ENCODE data around the gene RNF40. TPM values are rescaled to one million over a fixed set of nuclear protein-coding genes. Genes with fewer than 3 reads are reported as not detected.

RNF40 gene
- polyA plus RNA-seq (85.2 and 94.4 TPM in 2 replicates), polyA minus RNA-seq (149 and 163 TPM in 2 replicates)

- Histone ChIP-seq H2AFZ (ENCODE audit: low read depth, low read length) (peak within 1 kb of the TSS; percentile 81), H3K27ac (ENCODE audit: low read length) (peak within 1 kb of the TSS; percentile 81), H3K9me2 (ENCODE audit: insufficient read depth, low read length) (no peaks in the 10 kb centered on the region), H3K27me3 (ENCODE audit: insufficient read depth, low read depth, low read length) (no peaks in the 10 kb centered on the region), H3K79me2 (replicated peaks; ENCODE audit: insufficient read depth, low read length) (peaks cover 26% of the 10 kb centered on the region), H4K20me1 (ENCODE audit: insufficient read depth) (no peaks in the 10 kb centered on the region), H3K4me3 (ENCODE audit: low read length) (peak within 1 kb of the TSS; percentile 91), H3K9ac (ENCODE audit: low read length) (peak within 1 kb of the TSS; percentile 86), H3K4me2 (ENCODE audit: low read length) (peak within 1 kb of the TSS; percentile 78), H3K9me3 (ENCODE audit: low read length) (no peaks in the 10 kb centered on the region), H3K36me3 (ENCODE audit: insufficient read depth, low read length) (no peaks in the 10 kb centered on the region), H3F3A (ENCODE audit: insufficient read depth, low read length, poor library complexity, severe bottlenecking) (no peaks in the 10 kb centered on the region)
- TF ChIP-seq MXI1 (conservative IDR thresholded peaks at IDR 0.05; ENCODE audit: poor library complexity, severe bottlenecking) (peak; percentile 92), TAF1 (IDR thresholded peaks at IDR 0.05; ENCODE audit: low read depth) (peak; percentile 84), REST (IDR thresholded peaks at IDR 0.05; ENCODE audit: borderline replicate concordance) (peak; percentile 68), CTCF (IDR thresholded peaks at IDR 0.05; ENCODE audit: poor library complexity, severe bottlenecking) (peak; percentile 6), EP300 (conservative IDR thresholded peaks at IDR 0.05; ENCODE audit: poor library complexity, severe bottlenecking) (peak; percentile 57), RAD21 (conservative IDR thresholded peaks at IDR 0.05) (peak; percentile 20), EZH2 (IDR thresholded peaks at IDR 0.05; ENCODE audit: borderline replicate concordance, insufficient read depth, low read length, poor library complexity, severe bottlenecking) (no peak), SMC3 (conservative IDR thresholded peaks at IDR 0.05; ENCODE audit: poor library complexity) (no peak), POLR2AphosphoS5 (IDR thresholded peaks at IDR 0.05) (peak; percentile 96)
Measured at GRCh38 chr16:30761928-30762902, at the start of gene RNF40, which contains the start of gene CFAP119. Gene RNF40, plus strand, starts transcription at chr16:30762322. Its CDS starts 224 bp downstream, at chr16:30762546. Gene CFAP119, minus strand, starts transcription at chr16:30762062. Its CDS starts 314 bp downstream, at chr16:30761748.

GRCh38 chr16:30715750-30716445, 46.2 kb upstream of the RNF40 start:
- H3K4me3 ChIP-seq (ENCODE audit: low read length) = no peak overlapping the region
- H3K27ac ChIP-seq (ENCODE audit: low read length) = no peak overlapping the region
- no peaks in the 10 kb centered on the region for H3K27me3 ChIP-seq (ENCODE audit: insufficient read depth, low read depth, low read length)
- H3K79me2 ChIP-seq (replicated peaks; ENCODE audit: insufficient read depth, low read length) = no peaks in the 10 kb centered on the region
- no peaks in the 10 kb centered on the region for H4K20me1 ChIP-seq (ENCODE audit: insufficient read depth)
- H3K9me2 ChIP-seq (ENCODE audit: insufficient read depth, low read length) = no peaks in the 10 kb centered on the region
- no peak overlapping the region for H2AFZ ChIP-seq (ENCODE audit: low read depth, low read length)
- no peaks in the 10 kb centered on the region for H3F3A ChIP-seq (ENCODE audit: insufficient read depth, low read length, poor library complexity, severe bottlenecking)
- H3K36me3 ChIP-seq (ENCODE audit: insufficient read depth, low read length) = peaks cover 5% of the 10 kb centered on the region
- no peak overlapping the region for H3K4me2 ChIP-seq (ENCODE audit: low read length)
- no peaks in the 10 kb centered on the region for H3K9me3 ChIP-seq (ENCODE audit: low read length)
- H3K9ac ChIP-seq (ENCODE audit: low read length) = no peak overlapping the region
- TF ChIP-seq REST (IDR thresholded peaks at IDR 0.05; ENCODE audit: borderline replicate concordance) (no peak), RAD21 (conservative IDR thresholded peaks at IDR 0.05) (no peak), CTCF (IDR thresholded peaks at IDR 0.05; ENCODE audit: poor library complexity, severe bottlenecking) (no peak), EP300 (conservative IDR thresholded peaks at IDR 0.05; ENCODE audit: poor library complexity, severe bottlenecking) (no peak), TAF1 (IDR thresholded peaks at IDR 0.05; ENCODE audit: low read depth) (no peak), SMC3 (conservative IDR thresholded peaks at IDR 0.05; ENCODE audit: poor library complexity) (no peak), POLR2AphosphoS5 (IDR thresholded peaks at IDR 0.05) (no peak), MXI1 (conservative IDR thresholded peaks at IDR 0.05; ENCODE audit: poor library complexity, severe bottlenecking) (no peak), EZH2 (IDR thresholded peaks at IDR 0.05; ENCODE audit: borderline replicate concordance, insufficient read depth, low read length, poor library complexity, severe bottlenecking) (no peak)
